Measurements from ENCODE around the gene CNPY1. TPM values are rescaled to one million over a fixed set of nuclear protein-coding genes. Genes with fewer than 3 reads are reported as not detected.

Gene CNPY1
- total RNA-seq, 1 experiment from 2014 or later = not detected

DNA sequence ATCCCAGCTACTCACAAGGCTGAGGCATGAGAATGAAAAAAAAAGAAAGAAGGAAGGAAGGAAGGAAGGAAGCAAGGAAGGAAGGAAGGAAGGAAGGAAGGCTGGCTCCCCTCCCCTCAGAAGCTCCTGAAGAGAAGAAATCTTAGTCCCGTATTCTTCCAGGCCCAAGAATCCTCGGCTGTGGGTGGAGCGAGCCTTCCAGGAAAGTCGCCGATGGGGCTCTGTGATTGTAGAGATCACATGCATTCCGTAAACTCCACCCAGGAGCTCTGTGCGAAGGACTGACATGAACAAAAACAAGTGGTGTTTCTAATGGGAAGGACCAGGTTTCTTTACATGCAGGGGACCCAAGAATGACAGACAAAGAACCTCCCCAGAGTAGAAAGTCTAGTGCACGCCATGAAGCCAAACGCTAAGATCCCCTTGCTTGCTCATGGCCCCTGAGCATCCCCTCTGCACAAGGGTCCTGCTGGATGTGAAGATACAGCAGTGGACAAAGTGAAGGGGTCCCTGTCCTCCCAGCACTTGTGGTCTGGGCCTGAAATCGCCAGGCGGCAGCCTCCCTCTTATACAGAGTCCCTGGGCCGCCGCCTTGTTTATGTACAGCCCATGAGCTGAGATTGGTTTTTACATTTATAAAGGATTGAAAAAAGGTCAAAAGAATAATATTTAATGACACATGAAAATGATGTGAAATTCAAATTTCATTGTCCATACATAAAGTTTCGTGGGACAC is 25.2 kb downstream of the CNPY1 start:
- Histone ChIP-seq H3K27me3 (ENCODE audit: control insufficient read depth, insufficient read depth, low read length) (peaks cover 14% of the 10 kb centered on the region), H3K4me3 (ENCODE audit: low read depth in 2 of 2, low read length in 2 of 2) (no peak overlapping the region), H3K36me3 (ENCODE audit: control insufficient read depth, insufficient read depth, low read length) (no peaks in the 10 kb centered on the region), H3K4me1 (ENCODE audit: control insufficient read depth, insufficient read depth, low read length) (no peaks in the 10 kb centered on the region), H3K9me3 (ENCODE audit: control insufficient read depth, insufficient read depth, low read depth, low read length) (no peaks in the 10 kb centered on the region), H3K27ac (ENCODE audit: low read length) (no peak overlapping the region)
- no TSS peak for BruUV-seq (replicated peaks)
- POLR2A ChIA-PET = no interaction called here
- intact Hi-C loops (cut with micrococcal nuclease; ENCODE audit: unreplicated experiment) (loop anchor here (10.0 kb wide), 1 partner anchor 136 kb away; no protein-coding TSS in a partner anchor), in situ Hi-C loops (cut with HindIII; ENCODE audit: low pct_unique_long_range_greater_than_20kb, low sequenced_read_pairs) (no loop called here)
- DNase-seq (ENCODE audit: low read depth, low spot score) (no peak), ATAC-seq (no peak)
- TF ChIP-seq SIN3A (IDR thresholded peaks at IDR 0.05; ENCODE audit: borderline replicate concordance, insufficient read depth, low read depth, low read length) (no peak), CTCF (IDR thresholded peaks at IDR 0.05) (no peak), TCF7L2 (IDR thresholded peaks at IDR 0.05; ENCODE audit: low read depth, low read length) (no peak), POLR2AphosphoS5 (IDR thresholded peaks at IDR 0.05; ENCODE audit: low read depth, low read length) (no peak), REST (IDR thresholded peaks at IDR 0.05; ENCODE audit: insufficient read depth in 1 of 2, low read depth in 2 of 2, low read length in 1 of 2) (no peak)
- CTCF ChIA-PET = no interaction called here

GRCh38 chr7:155520114-155520513 is 26.2 kb downstream of the CNPY1 start:
- POLR2A ChIA-PET = no interaction called here

More at GRCh38 chr7:155520114-155520513, 26.2 kb downstream of the CNPY1 start:
- Histone ChIP-seq H3K27ac (ENCODE audit: low read length) (no peak overlapping the region), H3K4me1 (ENCODE audit: control insufficient read depth, insufficient read depth, low read length) (no peaks in the 10 kb centered on the region), H3K27me3 (ENCODE audit: control insufficient read depth, insufficient read depth, low read length) (peaks cover 9% of the 10 kb centered on the region; the same call in 1 of the 2 replicates), H3K36me3 (ENCODE audit: control insufficient read depth, insufficient read depth, low read length) (no peaks in the 10 kb centered on the region), H3K9me3 (ENCODE audit: control insufficient read depth, insufficient read depth, low read depth, low read length) (no peaks in the 10 kb centered on the region), H3K4me3 (ENCODE audit: low read depth in 2 of 2, low read length in 2 of 2) (no peak overlapping the region)
- ATAC-seq (no peak), DNase-seq (ENCODE audit: low read depth, low spot score) (no peak)
- intact Hi-C loops (cut with micrococcal nuclease; ENCODE audit: unreplicated experiment) (loop anchor here (10.0 kb wide), 1 partner anchor 135 kb away; no protein-coding TSS in a partner anchor), in situ Hi-C loops (cut with HindIII; ENCODE audit: low pct_unique_long_range_greater_than_20kb, low sequenced_read_pairs) (no loop called here)
- no TSS peak for BruUV-seq (replicated peaks)
- TF ChIP-seq TCF7L2 (IDR thresholded peaks at IDR 0.05; ENCODE audit: low read depth, low read length) (no peak), CTCF (IDR thresholded peaks at IDR 0.05) (no peak), SIN3A (IDR thresholded peaks at IDR 0.05; ENCODE audit: borderline replicate concordance, insufficient read depth, low read depth, low read length) (no peak), REST (IDR thresholded peaks at IDR 0.05; ENCODE audit: insufficient read depth in 1 of 2, low read depth in 2 of 2, low read length in 1 of 2) (no peak), POLR2AphosphoS5 (IDR thresholded peaks at IDR 0.05; ENCODE audit: low read depth, low read length) (no peak)
- CTCF ChIA-PET = interaction anchor here (0.6 to 0.7 kb wide), 2 partner anchors 15 to 137 kb away, joined by 3 to 9 read pairs; no protein-coding TSS in a partner anchor

Measured in Panc1 (cell line).